Measurements from ENCODE around the gene RTRAF. TPM values are rescaled to one million over a fixed set of nuclear protein-coding genes. Genes with fewer than 3 reads are reported as not detected.
A peak's percentile ranks its signal among the peaks of the same experiment; 100 is the strongest.

Gene RTRAF
- total and polyA plus RNA-seq, 3 donors from 2014 or later, result 157 to 439 (median 170) TPM

DNA sequence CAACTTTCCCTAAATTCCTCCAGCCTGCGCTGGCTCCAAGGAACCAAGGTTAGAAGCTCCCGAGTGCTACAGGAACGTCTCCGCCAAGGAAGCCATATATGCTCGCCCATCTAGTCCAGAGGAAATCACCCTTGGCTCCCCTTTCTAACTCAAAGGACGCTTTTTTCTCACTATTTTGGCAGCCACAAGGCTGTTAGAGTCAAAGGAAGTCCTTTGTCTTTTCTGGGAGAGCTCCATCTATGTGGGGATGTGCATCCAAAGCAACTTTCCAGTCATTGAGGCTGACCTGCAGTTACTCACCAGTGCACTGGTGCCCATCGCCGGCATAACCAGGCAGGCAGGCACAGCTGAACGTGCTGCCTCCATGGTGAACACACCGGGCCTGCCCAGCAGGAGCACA, 37.6 kb downstream of the RTRAF start:
- intact Hi-C loops (cut with DNase I; ENCODE audit: low total_unique reads), result no loop called here
- 64 to 78% methylated on average over 10 of the region's 10 CpGs for WGBS, 2 donors
- H3K36me3 ChIP-seq (ENCODE audit: low read depth, missing control alignments), result no peaks in the 10 kb centered on the region
- H3K9me3 ChIP-seq, result no peaks in the 10 kb centered on the region
- H3K27ac ChIP-seq, result no peak overlapping the region
- no peak overlapping the region for H3K4me3 ChIP-seq
- no peaks in the 10 kb centered on the region for H3K27me3 ChIP-seq
- no peaks in the 10 kb centered on the region for H3K4me1 ChIP-seq
- DNase-seq, result no peak
- TF ChIP-seq, protein P1, sequence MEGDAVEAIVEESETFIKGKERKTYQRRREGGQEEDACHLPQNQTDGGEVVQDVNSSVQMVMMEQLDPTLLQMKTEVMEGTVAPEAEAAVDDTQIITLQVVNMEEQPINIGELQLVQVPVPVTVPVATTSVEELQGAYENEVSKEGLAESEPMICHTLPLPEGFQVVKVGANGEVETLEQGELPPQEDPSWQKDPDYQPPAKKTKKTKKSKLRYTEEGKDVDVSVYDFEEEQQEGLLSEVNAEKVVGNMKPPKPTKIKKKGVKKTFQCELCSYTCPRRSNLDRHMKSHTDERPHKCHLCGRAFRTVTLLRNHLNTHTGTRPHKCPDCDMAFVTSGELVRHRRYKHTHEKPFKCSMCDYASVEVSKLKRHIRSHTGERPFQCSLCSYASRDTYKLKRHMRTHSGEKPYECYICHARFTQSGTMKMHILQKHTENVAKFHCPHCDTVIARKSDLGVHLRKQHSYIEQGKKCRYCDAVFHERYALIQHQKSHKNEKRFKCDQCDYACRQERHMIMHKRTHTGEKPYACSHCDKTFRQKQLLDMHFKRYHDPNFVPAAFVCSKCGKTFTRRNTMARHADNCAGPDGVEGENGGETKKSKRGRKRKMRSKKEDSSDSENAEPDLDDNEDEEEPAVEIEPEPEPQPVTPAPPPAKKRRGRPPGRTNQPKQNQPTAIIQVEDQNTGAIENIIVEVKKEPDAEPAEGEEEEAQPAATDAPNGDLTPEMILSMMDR (IDR thresholded peaks at IDR 0.05), result no peak

DNA sequence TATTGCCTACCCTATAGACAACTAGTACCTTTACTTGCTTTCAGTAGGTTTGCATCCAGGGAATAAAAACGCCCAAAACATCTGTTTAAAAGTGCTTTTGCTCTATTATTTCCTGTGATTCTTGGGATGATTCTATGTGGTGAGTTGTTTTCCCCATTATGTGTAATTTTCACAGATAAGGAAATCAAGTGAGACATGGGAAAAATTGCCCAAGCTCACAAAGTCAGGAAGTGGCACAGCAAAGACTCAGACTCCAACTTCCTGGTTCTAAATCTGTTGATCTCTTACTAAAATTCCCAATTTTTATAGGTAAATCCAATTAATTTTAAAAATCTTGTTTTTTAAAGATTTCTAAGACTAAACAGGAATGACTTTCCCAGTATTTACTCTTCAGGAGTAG, 40.5 kb downstream of the RTRAF start:
- intact Hi-C loops (cut with DNase I; ENCODE audit: low total_unique reads), result no loop called here
- H3K4me3 ChIP-seq, result no peak overlapping the region
- WGBS, 2 donors, result 90 to 100% methylated on average over 1 of the region's 1 CpG
- TF ChIP-seq POLR2A (IDR thresholded peaks at IDR 0.05), result no peak
- TF ChIP-seq, protein P1 (IDR thresholded peaks at IDR 0.05), result no peak
- no peak overlapping the region for H3K27ac ChIP-seq
- no peaks in the 10 kb centered on the region for H3K9me3 ChIP-seq
- H3K27me3 ChIP-seq, result no peaks in the 10 kb centered on the region
- H3K4me1 ChIP-seq, result peaks cover 4% of the 10 kb centered on the region
- DNase-seq, result no peak
- H3K36me3 ChIP-seq (ENCODE audit: low read depth, missing control alignments), result no peaks in the 10 kb centered on the region

DNA sequence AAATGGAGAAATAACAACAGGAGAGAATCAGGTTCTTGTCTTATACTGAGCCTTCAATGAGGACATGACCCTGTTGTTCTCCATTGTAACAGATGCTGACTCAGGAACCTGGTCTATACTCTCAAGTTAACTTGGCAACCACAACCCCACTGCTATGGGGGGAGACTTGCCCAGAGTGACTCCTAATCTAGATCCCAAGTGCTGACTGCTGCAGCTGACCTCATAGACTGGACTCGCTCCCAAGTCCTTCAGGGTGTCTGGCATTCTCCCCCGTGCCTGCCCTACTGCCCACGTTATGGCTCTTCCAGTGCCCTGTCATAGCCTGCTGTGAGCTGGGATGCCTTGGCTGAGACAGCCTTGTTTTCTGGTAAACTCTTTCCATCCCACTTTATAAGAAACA, 42.4 kb downstream of the RTRAF start:
- Histone ChIP-seq H3K4me1 (peaks cover 4% of the 10 kb centered on the region), H3K36me3 (ENCODE audit: low read depth, missing control alignments) (no peaks in the 10 kb centered on the region), H3K9me3 (no peaks in the 10 kb centered on the region), H3K4me3 (no peak overlapping the region), H3K27ac (no peak overlapping the region), H3K27me3 (no peaks in the 10 kb centered on the region)
- no peak for DNase-seq
- intact Hi-C loops (cut with DNase I; ENCODE audit: low total_unique reads), result no loop called here
- 37 to 60% methylated on average over 3 of the region's 3 CpGs for WGBS, 2 donors
- TF ChIP-seq, protein P1 (IDR thresholded peaks at IDR 0.05), result no peak
- no peak for TF ChIP-seq POLR2A (IDR thresholded peaks at IDR 0.05)

DNA sequence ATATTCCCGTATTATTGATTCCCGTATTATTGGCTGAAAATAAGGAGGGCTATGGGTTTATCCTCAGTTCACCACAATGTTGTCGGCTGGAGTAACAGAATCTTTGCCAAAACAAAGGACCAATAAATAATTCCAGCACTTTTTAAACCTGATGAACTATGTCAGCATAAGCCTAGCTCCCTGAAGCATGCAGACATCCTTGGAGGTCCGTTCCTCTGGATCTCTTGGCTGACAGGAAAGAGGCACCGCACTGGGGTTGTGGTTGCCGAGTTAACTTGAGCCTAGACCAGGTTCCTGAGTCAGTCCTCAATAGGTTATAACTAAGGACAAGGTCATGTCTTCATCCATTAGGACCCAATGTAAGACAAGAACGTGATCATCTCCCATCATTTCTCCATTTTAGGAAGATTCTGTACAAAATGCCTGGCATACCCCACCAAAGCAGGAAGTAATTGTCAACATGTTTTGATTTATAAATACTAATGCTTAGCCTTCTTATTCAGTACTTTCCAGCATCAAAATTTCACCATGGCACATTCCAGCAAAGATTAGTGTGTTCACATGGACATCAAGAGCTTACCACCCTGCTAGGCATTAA, 43.0 kb downstream of the RTRAF start:
- DNase-seq, result no peak
- WGBS, 2 donors, result 60 to 63% methylated on average over 7 of the region's 7 CpGs

More for the DNA sequence above, 43.0 kb downstream of the RTRAF start:
- peak overlapping the region in 1 of 2 donors; percentile 33 for H3K27ac ChIP-seq
- intact Hi-C loops (cut with DNase I; ENCODE audit: low total_unique reads), result no loop called here
- no peaks in the 10 kb centered on the region for H3K9me3 ChIP-seq
- TF ChIP-seq, protein P1 (IDR thresholded peaks at IDR 0.05), result no peak
- peaks cover 4% of the 10 kb centered on the region for H3K4me1 ChIP-seq
- no peaks in the 10 kb centered on the region for H3K36me3 ChIP-seq (ENCODE audit: low read depth, missing control alignments)
- H3K27me3 ChIP-seq, result no peaks in the 10 kb centered on the region
- H3K4me3 ChIP-seq, result no peak overlapping the region

Data from testis (tissue), 3 donors.